NOMO-1 treated with DMSO at 0.1 percent for 48 hours (cell line): ENCODE measurements around the gene UQCRC1.
"Not testable (repeated sequence)": the region's sequence is repeated elsewhere in the genome, so short reads cannot be mapped to it uniquely, and the experiment has no call there.

Source experiments
- DNase-seq: peaks from one replicate; lab custom pipeline; 2025; ENCODE audit not compliant: unreplicated experiment; lab: John Stamatoyannopoulos, UW

The UQCRC1 gene

DNA sequence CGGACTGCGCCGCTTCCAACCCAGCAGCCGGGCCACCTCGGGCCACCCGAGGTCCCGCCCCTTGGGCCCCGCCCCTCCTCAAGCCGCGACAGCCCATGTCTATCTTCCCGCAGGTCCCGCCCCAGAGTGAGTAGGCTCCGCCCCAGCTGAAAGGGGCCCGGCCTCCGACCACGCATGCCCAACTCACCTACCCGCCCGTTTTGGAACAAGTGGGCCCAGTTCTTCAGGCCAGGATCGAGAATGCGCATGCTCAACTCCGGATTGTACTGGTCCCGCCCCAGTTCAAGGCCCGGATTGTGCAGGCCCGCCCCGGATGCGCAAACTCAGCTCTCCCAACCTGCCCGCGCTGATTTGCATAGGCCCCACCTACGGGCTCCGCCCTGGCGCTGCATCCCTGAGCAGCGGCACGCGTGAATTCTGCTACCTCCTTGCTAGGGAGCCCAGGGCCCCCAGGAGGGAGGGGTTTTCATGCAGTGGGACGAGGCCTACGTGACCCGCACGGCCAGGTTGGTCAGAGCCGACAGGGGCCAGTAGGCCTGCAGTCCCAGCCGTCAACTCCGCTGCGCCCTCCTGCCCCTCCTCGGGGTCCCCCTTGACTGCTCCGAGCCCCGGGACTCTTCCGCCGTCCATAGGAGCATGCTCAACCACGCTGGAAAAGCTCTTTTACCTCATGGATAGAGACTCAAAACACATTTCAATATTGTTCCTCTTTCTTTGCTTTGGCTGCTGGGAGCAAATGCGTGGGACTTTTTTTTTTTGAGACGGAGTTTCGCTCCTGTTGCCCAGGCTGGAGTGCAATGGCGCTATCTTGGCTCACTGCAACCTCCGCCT lies 52.4 kb downstream of the UQCRC1 start, which contains the start of gene PFKFB4:
TSS of gene PFKFB4 (minus strand) at position 8 of the 831 bp plus-strand sequence. CDS start 26 bp downstream, outside the sequence.
- peak; percentile 99 for DNase-seq

DNA sequence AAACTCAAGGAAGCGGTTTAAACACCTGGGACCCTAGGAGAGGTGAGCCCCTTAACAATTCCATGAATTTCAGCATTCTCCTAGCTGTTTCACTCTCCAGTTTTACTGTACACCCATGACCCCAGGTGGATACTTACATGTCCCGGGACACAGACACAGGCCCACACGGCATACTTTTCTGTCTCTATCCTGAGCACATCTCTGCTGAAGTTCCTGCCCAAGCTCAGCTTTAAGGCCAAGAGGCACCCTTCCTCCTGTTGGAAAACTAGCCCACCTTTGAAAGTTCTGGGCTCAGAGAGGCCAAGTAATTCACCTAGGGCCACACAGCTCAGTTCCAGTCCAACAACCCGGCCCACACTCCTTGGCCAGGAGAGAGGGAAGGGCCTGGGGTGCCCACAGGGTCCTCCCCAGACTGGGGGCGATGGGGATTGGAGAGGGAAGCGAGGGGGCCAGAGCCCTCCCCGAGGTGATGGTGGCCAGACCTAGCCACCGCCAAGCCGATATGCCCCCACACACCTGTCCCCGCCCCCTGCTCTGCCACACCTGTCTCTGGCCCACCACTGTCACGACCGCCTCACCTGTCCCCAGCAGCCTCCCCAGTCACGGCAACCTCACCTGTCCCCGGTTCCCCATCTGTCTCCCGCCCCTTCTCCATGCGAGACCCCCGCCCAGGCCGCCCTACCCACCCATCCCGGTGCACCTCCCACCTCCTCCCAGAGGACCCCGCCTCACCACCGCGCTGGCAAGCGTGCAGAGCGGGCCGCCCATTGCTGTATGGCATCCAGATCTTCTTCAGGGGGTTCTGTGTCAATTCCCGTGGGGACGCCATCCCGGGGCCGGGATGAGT lies 53.3 kb downstream of the UQCRC1 start:
- peak; percentile 5 for DNase-seq

DNA sequence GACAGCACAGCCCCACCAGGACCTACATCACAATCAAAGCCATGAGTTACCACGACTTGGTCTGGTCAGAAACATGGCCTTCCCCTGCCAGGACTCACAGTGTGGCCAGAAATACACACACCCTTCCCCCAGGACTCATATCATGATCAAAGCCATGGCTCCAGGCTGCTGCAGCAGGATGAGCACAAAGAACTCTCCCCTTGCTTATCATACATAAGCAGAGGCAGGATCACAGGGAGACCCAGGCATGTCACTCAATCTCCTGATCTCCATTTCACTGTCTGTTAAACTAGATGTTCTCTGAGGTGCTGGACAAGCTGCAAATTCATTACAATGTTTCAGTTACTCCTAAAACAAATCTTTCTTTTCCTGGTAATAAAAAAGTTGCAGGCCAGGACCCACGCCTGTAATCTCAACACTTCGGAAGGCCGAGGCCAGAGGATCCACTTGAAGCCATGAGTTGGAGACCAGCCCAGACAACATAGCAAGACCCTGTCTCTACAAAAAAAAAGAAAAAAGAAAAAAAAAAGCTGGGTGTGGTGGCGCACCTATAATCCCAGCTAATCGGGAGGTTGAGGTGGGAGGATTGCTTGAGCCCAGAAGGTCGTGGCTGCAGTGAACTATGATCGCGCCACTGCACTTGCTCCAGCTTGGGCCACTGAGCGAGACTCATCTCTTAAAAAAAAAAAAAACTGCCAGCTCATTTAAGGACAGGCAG lies 54.1 kb downstream of the UQCRC1 start:
- no peak for DNase-seq

DNA sequence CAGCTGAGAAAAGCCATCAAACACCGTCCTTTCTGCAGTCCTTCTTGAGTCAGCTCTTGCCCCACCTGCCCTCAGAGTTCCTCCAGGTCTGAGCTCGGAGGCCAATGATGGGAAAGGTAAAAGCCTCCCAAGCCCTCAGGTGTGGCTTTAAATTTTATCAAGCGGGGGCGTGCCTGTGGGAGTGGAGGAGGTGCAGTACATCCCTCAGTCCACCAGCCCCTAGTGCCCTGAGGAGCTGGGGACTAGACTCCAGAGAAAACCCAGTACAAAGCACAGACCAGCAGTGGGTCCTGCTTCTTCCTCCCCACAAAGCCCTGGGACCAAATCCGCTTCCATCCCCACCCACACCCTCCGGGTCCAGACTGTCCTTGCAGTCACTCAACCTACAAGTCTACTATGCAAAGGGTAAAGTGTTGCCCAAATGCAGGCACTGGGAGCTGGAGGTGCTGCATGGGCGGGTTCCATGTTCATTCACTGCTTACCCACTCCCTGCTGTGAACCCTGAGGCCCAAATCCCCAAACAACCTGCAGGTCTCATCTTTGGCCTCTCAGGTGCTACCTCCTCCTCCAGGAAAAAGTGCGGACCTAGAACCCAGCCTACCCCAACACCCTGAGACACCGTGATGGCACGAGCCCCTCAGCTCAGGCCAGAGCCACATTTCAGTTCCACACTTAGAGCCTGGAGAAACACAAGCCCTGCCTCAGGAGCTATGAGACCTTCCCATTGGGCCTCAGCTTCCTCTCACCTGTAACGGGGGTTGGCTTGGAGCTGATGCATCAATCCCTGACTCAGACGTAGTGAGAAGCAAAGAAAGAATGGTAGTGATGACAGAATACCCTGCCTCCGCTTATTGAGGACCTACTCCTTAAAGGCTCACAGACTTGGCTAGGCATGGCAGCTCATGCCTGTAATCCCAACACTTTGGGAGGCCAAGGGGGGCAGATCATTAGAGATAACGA lies 55.3 kb downstream of the UQCRC1 start:
- no peak for DNase-seq

DNA sequence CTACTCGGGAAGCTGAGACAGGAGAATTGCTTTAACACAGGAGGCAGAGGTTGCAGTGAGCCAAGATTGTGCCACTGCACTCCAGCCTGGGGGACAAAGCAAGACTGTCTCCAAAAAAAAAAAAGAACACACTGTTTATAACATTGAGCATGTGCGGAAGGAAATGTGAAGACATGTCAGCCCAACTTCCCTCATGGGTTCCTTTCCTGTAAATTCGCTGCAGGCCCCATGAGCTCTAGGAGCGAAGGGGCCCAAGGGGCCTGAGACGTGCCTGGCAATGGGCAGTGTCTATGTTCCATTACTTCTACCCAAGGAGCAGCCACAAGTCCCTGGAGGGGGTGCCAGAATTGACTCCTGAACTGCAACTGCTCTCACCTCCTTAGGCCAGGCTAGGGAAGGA lies 56.1 kb downstream of the UQCRC1 start:
- DNase-seq = no peak

DNA sequence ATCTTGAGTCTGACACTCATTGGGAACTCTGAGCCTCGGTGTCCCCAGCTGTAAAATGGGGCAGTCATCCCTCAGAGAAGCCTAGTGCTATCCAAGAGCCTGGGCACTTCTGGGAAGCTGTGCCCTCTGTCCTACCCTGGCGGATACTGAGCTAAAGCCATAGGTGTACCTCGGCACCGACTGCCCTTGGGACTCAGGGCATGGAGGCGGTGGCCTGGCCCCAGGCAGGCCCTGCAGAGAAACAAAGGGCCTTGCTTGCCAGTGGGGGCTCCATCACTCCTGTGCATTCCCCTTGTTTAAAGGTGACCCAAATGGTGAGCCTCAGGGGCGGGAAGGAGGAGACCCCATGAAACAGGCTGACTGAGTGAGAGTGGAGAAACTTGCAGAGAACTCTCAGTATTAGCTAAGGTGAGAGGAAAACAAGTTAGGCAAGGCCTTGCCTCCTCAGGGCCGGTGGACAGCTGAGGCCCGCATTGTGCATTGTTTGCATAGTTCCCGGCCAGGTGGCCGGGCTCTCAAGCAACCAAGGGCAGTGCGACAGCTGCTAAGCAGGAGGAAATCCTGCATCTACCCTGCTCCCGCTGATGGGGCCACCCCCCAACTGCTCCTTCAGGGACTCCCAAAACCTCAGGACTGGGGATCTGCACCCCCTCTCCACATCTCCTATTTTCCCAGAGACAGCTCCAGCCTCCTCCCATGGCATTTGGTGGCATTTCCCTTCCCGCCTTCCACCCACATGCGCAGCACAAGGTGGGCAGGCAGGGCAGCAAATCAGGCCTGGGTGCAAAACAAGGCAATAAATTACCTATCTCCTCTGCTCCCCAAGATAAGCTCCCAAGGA lies 57.1 kb downstream of the UQCRC1 start:
- no peak for DNase-seq

DNA sequence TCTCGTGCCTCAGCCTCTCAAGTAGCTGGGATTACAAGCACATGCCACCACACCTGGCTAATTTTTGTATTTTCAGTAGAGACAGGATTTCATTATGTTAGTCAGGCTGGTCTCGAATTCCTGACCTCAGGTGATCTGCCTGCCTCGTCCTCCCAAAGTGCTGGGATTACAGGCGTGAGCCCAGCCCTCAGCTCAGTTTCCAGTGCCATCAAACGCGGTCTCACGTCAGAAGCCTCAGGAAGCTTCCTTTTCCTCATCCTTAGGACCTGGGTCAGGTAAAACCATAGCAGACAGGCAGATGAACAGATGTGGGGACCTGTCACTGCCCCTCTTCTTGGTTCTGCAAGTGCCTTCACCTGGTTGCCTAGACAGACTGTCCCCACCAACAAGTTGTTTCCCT lies 57.8 kb downstream of the UQCRC1 start:
- not testable (repeated sequence) for DNase-seq
